ENCODE measurements around the gene CAPN15.
"Not testable (repeated sequence)": the region's sequence is repeated elsewhere in the genome, so short reads cannot be mapped to it uniquely, and the experiment has no call there.

Gene CAPN15

GRCh38 chr16:527015-527903, at the start of gene CAPN15:
TSS of gene CAPN15 (plus strand) at chr16:527712. CDS start at chr16:546839, 19,127 bp downstream.
- peak; percentile 91 for DNase-seq

GRCh38 chr16:478287-478686, 49.2 kb upstream of the CAPN15 start:
- not testable (repeated sequence) for DNase-seq

GRCh38 chr16:482468-483185, 44.9 kb upstream of the CAPN15 start:
- DNase-seq: no peak

- DNase-seq: peak; percentile 29
Observed at GRCh38 chr16:483341-484075, 44.0 kb upstream of the CAPN15 start.

GRCh38 chr16:489606-490005, 37.9 kb upstream of the CAPN15 start:
- DNase-seq: no peak

GRCh38 chr16:490768-491167, 36.7 kb upstream of the CAPN15 start:
- DNase-seq: no peak

- no peak for DNase-seq
Observed at GRCh38 chr16:491220-491919, 36.1 kb upstream of the CAPN15 start.

- DNase-seq: no peak
Observed at GRCh38 chr16:492211-492875, 35.2 kb upstream of the CAPN15 start.

GRCh38 chr16:494676-495075, 32.8 kb upstream of the CAPN15 start:
- not testable (repeated sequence) for DNase-seq

GRCh38 chr16:495127-495748, 32.3 kb upstream of the CAPN15 start:
- peak; percentile 76 for DNase-seq

GRCh38 chr16:496097-496886, 31.2 kb upstream of the CAPN15 start:
- no peak for DNase-seq

- DNase-seq: no peak
Observed at GRCh38 chr16:497258-497657, 30.3 kb upstream of the CAPN15 start.

GRCh38 chr16:499924-500323, 27.6 kb upstream of the CAPN15 start:
- no peak for DNase-seq

GRCh38 chr16:500709-501108, 26.8 kb upstream of the CAPN15 start:
- DNase-seq: no peak

GRCh38 chr16:502179-502943, 25.2 kb upstream of the CAPN15 start:
- no peak for DNase-seq

GRCh38 chr16:503150-504071, 24.1 kb upstream of the CAPN15 start:
- no peak for DNase-seq

GRCh38 chr16:505479-506245, 21.9 kb upstream of the CAPN15 start:
- DNase-seq: no peak

GRCh38 chr16:506246-506546, 21.3 kb upstream of the CAPN15 start:
- DNase-seq: no peak

Data from hematopoietic multipotent progenitor cell treated with erythropoietin and hydrocortisone succinate and interleukin-3 and kit ligand, for 6 days (in vitro differentiated cells).